ENCODE results near the gene NDE1.
A peak's percentile ranks its signal among the peaks of the same experiment; 100 is the strongest.
"Not testable (repeated sequence)": the region's sequence is repeated elsewhere in the genome, so short reads cannot be mapped to it uniquely, and the experiment has no call there.

Gene NDE1

GRCh38 chr16:15650698-15651171 lies 690 bp downstream of the NDE1 start:
- DNase-seq (ENCODE audit: low spot score): no peak

- DNase-seq (ENCODE audit: low spot score): no peak
These were observed 2.4 kb downstream of the NDE1 start for GRCh38 chr16:15652293-15653001.

- DNase-seq (ENCODE audit: low spot score): no peak
These were observed 3.2 kb downstream of the NDE1 start for GRCh38 chr16:15653227-15653626.

GRCh38 chr16:15654591-15654990 lies 4.5 kb downstream of the NDE1 start:
- DNase-seq (ENCODE audit: low spot score): no peak

GRCh38 chr16:15655561-15655960 lies 5.5 kb downstream of the NDE1 start:
- DNase-seq (ENCODE audit: low spot score): not testable (repeated sequence)

GRCh38 chr16:15658149-15658548 lies 8.1 kb downstream of the NDE1 start:
- DNase-seq (ENCODE audit: low spot score): no peak

- DNase-seq (ENCODE audit: low spot score): no peak
These were observed 8.5 kb downstream of the NDE1 start for GRCh38 chr16:15658556-15658955.

GRCh38 chr16:15660203-15660601 lies 10.2 kb downstream of the NDE1 start:
- DNase-seq (ENCODE audit: low spot score): no peak

GRCh38 chr16:15665107-15665506 lies 15.1 kb downstream of the NDE1 start:
- no peak for DNase-seq (ENCODE audit: low spot score)

- no peak for DNase-seq (ENCODE audit: low spot score)
These were observed 17.2 kb downstream of the NDE1 start for GRCh38 chr16:15667091-15667742.

GRCh38 chr16:15671530-15672117 lies 21.6 kb downstream of the NDE1 start:
- no peak for DNase-seq (ENCODE audit: low spot score)

GRCh38 chr16:15672127-15672513 lies 22.1 kb downstream of the NDE1 start:
- DNase-seq (ENCODE audit: low spot score): not testable (repeated sequence)

- peak; percentile 99 for DNase-seq (ENCODE audit: low spot score)
These were observed 22.6 kb downstream of the NDE1 start for GRCh38 chr16:15672514-15673167.

GRCh38 chr16:15674571-15674970 lies 24.5 kb downstream of the NDE1 start:
- DNase-seq (ENCODE audit: low spot score): no peak

GRCh38 chr16:15676506-15676905 lies 26.5 kb downstream of the NDE1 start:
- DNase-seq (ENCODE audit: low spot score): no peak

GRCh38 chr16:15677447-15677846 lies 27.4 kb downstream of the NDE1 start:
- DNase-seq (ENCODE audit: low spot score): no peak

GRCh38 chr16:15682105-15682570 lies 32.1 kb downstream of the NDE1 start:
- peak; percentile 68 for DNase-seq (ENCODE audit: low spot score)

- DNase-seq (ENCODE audit: low spot score): no peak
These were observed 36.2 kb downstream of the NDE1 start for GRCh38 chr16:15686287-15686686.

GRCh38 chr16:15689290-15689689 lies 39.2 kb downstream of the NDE1 start:
- DNase-seq (ENCODE audit: low spot score): no peak

GRCh38 chr16:15690296-15690695 lies 40.3 kb downstream of the NDE1 start:
- no peak for DNase-seq (ENCODE audit: low spot score)

- no peak for DNase-seq (ENCODE audit: low spot score)
These were observed 41.0 kb downstream of the NDE1 start for GRCh38 chr16:15691046-15691445.

- not testable (repeated sequence) for DNase-seq (ENCODE audit: low spot score)
These were observed 42.5 kb downstream of the NDE1 start for GRCh38 chr16:15692508-15692907.

GRCh38 chr16:15694499-15694898 lies 44.5 kb downstream of the NDE1 start:
- DNase-seq (ENCODE audit: low spot score): no peak

Data from COLO829 (cell line).